ENCODE results near the gene RPTOR.

DNA sequence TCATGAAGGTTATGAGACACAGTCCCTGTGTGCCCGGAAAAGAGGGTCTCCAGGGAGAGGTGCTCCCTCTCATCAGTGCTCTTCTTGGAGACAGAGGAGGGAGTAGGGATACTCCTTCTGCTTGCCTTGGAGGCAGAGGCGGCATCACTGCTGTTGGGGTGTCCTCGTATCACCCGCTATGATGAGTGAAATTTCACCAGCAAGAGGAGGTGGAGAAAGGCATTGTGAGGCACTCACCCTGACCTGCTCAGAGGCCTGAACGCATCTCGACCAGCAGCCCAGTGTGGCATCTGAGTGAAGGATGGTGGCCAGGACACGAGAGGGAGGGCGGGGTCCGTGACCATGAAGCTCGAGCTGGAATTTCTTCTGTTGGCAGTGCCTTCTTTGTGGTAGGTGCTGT lies 224.9 kb downstream of the RPTOR start:
- TF ChIP-seq, protein P1, sequence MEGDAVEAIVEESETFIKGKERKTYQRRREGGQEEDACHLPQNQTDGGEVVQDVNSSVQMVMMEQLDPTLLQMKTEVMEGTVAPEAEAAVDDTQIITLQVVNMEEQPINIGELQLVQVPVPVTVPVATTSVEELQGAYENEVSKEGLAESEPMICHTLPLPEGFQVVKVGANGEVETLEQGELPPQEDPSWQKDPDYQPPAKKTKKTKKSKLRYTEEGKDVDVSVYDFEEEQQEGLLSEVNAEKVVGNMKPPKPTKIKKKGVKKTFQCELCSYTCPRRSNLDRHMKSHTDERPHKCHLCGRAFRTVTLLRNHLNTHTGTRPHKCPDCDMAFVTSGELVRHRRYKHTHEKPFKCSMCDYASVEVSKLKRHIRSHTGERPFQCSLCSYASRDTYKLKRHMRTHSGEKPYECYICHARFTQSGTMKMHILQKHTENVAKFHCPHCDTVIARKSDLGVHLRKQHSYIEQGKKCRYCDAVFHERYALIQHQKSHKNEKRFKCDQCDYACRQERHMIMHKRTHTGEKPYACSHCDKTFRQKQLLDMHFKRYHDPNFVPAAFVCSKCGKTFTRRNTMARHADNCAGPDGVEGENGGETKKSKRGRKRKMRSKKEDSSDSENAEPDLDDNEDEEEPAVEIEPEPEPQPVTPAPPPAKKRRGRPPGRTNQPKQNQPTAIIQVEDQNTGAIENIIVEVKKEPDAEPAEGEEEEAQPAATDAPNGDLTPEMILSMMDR (IDR thresholded peaks at IDR 0.05; ENCODE audit: insufficient read depth, low read length) = no peak
- TF ChIP-seq, protein P2, sequence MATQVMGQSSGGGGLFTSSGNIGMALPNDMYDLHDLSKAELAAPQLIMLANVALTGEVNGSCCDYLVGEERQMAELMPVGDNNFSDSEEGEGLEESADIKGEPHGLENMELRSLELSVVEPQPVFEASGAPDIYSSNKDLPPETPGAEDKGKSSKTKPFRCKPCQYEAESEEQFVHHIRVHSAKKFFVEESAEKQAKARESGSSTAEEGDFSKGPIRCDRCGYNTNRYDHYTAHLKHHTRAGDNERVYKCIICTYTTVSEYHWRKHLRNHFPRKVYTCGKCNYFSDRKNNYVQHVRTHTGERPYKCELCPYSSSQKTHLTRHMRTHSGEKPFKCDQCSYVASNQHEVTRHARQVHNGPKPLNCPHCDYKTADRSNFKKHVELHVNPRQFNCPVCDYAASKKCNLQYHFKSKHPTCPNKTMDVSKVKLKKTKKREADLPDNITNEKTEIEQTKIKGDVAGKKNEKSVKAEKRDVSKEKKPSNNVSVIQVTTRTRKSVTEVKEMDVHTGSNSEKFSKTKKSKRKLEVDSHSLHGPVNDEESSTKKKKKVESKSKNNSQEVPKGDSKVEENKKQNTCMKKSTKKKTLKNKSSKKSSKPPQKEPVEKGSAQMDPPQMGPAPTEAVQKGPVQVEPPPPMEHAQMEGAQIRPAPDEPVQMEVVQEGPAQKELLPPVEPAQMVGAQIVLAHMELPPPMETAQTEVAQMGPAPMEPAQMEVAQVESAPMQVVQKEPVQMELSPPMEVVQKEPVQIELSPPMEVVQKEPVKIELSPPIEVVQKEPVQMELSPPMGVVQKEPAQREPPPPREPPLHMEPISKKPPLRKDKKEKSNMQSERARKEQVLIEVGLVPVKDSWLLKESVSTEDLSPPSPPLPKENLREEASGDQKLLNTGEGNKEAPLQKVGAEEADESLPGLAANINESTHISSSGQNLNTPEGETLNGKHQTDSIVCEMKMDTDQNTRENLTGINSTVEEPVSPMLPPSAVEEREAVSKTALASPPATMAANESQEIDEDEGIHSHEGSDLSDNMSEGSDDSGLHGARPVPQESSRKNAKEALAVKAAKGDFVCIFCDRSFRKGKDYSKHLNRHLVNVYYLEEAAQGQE (IDR thresholded peaks at IDR 0.05; ENCODE audit: insufficient replicate concordance, low read depth) = no peak
- no peak for TF ChIP-seq GABPA (IDR thresholded peaks at IDR 0.05; ENCODE audit: low read depth)
- TF ChIP-seq POLR2AphosphoS5 (IDR thresholded peaks at IDR 0.05; ENCODE audit: low read depth) = no peak
